Cerebellar nuclear complex (tissue), 1 donor: Measurements from ENCODE around the gene OSBPL5.

Experiments
- DNase-seq, 2 experiments: peaks; one replicate each; lab custom pipeline; 2025; lab: John Stamatoyannopoulos, UW

Gene OSBPL5

DNA sequence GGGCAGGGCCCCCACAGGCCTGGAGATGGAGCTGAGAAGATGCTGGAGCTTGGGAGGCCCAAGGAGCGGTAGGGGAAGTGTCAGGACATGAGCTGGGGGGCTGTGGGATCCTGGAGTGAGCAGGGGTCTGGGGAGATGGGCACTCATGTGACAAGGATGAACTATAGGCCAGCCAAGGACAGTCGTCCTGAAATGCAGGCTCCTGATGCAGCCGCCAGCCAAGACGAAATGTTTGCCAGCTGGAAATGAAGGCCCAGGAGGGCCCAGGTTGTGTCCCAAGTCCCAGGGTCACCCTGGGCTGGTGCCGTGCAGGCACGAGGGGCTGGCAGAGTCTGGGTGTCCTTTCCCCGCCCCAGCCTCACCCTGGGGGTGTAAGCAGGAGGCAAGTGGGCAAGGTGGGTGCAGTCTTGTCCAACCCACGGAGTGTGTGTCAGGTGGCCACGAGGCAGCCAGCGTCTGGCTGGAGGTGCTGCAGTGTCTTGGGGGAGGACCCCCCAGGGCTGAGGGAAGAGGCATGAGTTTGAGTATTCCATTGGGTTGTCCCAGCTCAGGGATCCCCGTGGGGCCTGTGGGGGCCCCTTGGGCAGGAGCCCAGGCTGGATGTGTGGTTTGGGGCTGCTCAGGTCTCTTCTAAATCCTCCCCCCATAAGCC lies 32.1 kb upstream of the OSBPL5 start:
- DNase-seq: no peak

DNA sequence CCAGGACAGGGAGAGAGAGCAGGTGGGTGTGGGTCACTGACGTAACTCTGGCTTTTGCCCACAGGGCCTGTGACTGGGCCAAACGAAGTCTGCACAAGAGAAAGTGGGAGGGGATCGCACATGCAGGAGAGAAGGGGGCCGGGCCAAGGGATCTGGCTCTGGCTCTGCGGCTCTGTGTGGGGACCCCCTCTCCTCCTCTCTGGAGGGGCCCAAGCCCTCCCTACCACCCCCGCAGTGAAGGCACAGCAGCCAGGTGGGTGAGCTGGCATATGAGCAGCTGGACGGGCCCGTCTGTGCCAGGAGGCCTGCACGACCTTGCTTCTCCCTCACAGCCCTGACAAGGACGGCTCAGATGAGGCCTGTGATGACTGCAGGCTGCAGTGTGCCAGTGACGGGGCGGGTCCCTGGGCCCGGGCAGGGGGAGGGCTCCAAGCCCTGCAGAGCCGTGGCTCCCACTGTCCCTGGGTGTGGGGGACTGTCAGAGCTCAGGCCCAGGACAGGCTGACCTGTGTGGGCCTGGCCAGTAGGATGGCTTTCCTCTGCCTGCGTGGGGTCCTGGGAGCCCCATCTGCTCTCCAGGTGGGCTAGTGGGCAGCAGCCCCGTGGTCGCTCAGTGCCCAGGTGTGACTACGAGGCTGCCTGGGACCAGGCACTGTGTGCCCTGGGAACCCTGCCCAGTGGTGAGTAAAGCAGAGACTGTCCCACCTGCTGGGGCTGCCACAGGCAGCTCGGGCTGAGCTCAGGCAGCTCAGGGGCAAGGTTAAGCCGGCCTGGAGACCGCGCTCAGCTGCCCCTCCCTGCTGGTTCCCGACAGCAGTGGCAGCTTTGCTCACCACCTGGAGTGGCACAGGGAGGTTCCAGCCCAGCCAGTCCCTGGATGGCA lies 31.3 kb upstream of the OSBPL5 start:
- DNase-seq: no peak

DNA sequence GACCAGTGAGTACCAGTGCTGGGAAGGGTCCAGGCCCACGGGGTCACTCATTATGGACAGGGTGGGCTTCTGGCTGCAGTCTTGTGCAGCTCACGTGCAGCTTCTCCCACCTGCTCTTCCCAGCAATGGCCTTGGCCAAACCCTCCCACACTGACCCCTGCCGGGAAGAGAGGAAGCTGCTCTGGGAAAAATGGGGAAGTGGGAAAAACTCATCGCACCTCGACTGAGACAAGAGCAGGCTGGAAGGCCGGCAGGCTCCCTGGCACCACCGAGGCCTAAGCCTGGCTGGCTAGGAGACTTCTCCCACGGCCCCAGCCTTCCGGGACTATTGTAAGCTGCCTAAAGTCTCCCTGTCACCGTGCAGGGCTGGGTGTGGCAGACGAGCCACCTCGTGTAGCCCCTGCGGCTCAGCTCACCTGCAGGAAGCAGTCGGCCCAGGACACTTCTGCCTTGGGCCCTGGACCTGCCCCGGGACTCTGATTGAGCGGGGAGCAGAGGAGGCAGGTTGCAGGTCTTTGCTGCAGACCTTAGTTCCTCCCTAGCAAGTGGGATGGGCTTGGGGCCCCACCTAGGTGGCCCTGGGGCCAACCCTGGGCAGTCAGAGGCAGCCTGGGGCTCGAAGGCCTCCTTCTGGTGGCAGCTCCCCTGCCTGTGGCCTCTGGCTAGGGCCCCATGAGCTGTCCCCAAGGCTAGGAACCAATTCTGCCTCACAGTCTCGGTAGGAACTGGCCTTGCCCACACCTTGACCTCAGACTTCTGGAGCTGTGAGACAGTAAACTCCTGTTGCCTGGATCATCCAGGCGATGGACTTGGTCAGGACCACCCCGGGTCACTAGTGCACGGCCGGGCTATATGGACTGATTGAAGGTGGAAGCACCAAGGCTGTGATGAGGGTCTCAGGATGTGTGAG lies 30.4 kb upstream of the OSBPL5 start:
- DNase-seq: no peak

DNA sequence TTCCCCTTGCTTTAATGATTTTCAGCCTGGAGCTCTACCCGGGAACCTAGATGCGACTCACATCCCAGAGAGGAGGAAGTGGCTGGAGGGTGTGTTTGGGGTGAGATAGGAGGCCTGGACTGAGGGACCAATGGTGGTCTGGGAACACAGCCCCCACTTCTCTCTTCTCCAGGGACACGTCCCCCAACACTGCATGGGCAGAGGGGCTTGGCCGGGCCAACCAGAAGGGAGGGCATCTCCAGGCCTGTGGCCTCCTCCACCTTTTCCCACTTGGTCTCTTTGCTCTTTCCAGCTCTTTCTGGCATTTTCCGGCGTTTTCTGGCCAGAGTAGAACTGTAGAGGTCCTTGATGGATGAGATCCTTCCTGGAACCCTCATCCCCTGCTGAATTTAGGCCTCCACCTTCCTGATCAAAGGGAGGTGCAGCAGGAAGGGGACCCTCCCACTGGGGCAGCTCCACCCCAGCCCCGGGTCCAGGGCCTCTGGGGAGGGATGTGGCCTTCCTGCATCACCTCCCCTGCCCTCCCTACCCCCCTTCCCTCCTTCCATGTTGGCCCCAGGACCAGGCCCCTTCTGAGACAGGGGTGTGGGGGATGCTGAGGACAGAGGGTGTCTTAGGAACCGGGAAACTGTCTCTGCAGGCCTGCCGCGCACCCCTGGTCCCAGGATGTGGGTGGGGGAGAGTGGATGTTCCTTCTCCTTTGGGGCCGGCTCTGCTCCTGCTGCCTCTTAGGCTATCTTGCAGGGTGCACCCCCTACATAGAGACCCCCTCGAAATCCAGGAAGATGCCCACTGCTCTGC lies 29.1 kb upstream of the OSBPL5 start:
- DNase-seq: no peak

DNA sequence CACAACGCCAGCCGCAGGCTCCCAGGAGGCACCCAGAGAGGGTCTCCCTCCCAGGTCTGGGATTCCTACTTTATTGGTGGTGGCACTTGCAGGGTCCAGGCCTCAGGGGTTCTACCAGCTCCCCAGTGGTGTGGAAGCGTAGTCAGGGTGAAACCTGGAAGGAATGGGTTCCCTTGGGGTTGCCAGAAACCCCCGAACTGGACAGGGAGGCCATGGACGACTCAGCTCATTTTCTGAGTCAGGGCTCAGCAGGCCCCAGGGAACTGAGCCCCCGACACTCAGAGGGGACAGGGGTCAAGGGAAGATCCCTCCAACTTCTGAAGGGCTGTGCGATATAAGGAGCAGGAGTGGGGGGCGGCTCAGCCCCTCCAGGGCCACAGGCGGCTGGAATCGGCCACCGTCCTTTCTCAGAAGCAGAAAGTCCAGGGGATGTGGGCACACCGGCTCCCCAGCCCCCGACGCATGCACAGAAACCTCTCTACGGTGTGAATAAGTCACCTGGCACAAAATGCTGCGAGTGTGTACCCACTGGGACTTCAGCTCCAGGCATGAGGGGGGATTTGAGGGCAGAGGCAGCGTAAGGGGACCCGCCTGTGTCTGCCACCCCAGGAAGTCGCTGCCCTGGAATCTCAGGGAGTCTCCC lies 28.4 kb upstream of the OSBPL5 start:
- no peak for DNase-seq

DNA sequence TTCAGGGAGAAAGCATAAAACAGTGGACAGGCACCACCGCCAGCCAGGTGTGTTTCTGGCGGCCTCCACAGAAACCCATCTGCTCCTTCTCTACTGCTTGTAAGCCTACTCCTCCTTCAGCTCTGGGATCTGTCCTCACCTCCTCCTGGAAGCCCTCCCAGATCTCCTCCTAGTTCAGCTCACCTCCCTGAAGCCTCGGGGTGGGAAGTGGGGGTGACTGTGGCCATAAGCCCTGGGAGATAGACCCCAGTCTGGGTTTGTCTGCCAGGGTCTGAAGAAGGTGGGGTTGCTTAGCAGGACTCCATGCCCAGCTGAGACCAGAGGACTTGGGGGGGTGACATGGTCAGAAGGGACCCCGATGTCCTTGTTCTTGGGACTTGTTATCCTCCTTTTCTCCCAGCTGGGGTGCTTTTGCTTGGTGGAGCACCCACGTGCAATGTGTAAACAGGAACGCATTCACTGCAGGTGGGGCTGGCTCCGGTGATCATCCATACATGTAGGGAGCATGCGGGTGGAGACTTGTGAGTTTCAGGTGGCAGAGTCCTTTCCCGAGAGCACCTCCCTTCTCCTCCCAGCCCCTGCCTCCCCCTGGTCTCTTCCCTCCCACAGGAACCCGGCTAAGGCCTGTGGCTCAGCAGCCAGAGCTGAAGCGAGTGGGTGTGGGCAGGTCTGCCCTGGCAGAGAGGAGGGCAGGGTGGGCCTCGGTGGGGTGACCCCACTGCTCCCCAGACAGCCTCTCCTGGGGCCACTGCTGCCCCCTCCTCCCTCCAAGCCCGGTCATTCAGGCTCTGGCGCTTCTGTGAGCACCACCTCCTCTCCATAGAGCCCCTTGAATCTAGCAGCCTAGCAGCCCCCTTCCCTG lies 27.6 kb upstream of the OSBPL5 start:
- no peak for DNase-seq

DNA sequence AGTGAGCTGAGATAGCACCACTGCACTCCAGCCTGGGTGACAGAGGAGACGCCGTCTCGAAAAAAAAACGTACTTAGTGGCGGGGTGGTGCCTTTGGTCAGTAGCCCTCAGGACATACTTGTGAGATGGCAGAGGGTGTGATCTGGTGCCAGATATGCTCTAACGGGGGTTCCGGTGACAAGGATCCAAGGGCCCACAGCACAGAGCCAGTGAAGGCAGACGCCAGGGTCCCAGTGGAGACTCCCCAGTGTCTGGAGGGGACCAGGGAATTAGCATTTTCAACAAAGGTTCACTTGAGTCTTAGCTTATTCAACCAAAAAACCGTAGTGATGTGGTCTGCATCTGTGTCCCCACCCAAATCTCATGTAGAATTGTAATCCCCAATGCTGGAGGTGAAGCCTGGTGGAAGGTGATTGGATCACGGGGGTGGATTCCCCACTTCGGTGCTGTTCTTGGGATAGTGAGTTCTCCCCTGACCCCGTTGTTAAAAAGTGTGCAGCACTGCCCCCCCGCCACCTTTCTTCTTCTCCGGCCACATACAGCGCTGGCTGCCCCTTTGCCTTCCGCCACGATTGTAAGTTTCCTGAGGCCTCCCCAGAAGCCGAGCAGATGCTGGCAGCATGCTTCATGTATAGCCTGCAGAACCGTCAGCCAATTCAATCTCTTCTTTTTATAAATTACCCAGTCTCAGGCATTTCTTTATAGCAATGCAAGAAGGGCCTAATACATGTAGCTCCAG lies 26.6 kb upstream of the OSBPL5 start:
- DNase-seq: no peak

DNA sequence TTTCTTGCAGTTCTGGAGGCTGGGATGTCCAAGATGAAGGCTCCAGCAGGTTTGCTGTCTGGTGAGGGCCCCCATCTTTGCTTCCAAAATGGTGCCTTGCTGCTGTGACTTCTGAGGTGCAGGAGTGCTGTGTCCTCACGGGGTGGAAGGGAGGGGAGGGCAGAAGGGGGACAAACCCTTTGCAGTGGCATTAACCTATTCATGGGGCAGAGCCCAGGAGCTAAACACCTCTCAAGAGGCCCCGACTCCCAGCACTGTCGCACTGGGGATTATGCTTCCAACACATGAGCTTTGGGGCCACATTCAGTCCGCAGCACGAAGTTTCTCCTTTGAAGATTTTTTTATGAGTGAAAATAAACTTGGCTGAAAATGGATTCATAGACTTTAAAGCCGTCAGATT lies 25.5 kb upstream of the OSBPL5 start:
- no peak for DNase-seq

DNA sequence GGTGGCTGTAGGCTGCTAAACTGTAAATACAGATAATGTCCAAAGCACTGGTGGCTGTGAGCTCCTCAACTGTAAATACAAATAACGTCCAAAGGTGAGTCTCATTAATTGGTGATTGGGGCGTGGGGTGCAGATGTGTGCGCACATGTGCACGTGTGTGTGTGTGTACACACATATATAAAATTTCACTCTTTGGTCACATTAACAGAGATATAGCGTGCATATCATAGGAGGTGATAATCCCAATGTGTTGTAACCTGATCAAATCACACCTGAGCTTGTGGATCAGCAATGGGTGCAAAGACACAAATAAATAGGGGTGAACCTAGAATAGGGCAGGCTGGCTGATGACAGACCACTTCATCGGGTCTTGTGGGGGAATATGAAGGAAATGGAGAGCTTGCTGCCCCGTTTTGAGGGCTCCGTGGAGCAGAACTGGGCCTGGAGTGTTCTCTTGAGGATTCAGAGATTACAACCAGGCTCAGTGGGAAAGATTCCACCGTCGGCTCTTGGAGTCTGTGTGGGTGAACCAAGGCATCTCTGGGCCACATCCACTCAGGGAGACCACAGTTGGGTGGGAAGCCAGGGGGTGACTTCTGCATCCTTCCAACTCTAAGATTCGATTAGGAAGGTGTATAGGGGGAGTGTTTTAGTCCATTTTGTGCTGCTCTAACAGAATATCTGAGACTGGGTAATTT lies 24.9 kb upstream of the OSBPL5 start:
- no peak for DNase-seq

DNA sequence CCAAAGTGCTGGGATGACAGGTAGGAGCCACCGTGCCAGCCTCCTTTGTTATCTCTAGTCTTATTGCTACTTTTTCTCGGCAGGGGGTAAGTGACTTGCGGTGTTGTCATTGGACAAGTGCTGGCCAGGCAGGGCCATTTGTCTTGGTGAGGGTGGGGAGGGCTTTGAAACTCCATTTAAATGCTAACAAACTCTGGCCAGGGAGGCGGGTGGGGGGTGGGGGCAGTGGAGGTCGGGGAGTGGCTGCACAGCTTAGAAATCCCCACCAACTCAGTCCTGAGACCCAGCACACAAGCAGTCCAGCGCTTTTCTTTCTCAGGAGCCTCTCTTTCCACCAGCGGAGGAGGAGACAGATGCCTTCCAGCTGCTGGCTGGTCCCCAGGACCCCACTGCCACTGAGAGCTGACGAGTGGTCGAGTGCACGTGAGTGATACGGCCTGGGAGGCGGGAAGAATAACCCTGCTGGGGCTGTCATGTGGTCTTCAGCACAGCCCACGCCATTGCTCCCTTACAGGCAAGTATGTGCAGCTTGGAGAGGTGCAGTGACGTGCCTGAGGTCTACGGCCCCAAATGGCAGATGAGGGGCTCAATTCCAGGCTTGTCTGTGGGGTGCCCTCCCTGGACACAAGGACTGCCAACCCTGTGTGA lies 24.2 kb upstream of the OSBPL5 start:
- no peak for DNase-seq

DNA sequence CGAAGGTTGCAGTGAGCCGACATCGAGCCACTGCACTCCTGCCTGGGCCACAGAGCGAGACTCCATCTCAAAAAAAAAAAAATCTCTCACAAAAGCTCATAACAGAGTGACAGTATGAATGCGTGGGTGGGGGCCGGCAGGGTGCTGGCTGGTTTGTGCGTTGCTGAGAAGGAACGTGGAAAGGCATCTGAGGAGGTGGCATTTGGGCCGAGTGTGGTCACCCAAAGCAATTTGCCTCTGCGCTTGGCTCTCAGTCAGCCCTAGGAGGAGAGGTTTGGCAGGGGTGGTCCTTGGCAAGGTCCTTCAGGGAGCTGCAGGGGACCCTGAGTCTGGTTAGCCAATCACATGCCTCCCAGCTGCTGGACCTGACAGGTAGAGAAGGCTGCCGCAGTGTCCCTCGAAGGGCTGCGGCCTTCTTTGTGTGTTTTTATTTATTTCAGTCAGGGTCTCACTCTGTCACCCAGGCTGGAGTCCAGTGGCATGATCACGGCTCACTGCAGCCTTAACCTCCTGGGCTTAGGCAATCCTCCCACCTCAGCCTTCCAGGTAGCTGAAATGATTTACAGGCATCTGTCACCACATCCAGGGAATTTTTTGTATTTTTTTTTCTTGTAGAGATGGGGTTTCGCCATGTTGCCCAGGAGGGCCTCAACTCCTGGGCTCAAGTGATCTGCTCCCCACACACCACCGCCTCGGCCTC lies 23.5 kb upstream of the OSBPL5 start:
- DNase-seq: no peak

DNA sequence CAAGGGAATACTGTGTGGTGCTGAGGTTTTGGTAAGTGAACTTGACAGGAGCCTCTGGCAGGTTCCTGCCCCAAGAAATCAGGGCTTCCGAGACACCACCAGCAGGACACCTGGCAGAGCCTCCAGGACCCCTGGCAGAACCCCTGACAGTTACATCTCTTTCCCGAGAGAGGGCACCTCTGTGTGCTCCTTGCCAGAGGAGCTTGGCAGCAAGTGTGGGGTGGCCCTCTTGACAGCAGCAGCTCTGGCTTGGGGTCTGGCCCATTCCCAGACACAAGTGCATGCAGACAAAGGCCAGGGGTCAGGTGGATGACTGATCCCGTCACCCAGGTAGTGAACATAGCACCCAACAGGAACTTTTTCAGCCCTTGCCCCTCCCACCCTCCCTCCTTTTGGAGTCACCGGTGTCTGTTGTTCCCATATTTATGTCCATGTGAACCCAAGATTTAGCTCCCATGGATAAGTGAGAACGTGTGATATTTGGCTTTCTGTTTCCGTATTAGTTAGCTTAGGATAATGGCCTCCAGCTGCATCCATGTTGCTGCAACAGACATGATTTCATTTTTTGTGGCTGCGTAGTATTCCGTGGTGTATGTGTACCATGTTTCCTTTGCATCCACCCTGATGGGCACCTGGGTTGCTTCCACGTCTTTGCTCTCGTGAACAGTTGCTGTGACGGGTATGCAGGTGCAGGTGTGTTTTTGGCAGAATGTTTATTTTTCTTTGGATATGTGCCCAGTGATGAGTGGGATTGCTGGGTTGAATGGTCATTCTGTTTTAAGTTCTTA lies 21.2 kb upstream of the OSBPL5 start:
- DNase-seq: no peak

DNA sequence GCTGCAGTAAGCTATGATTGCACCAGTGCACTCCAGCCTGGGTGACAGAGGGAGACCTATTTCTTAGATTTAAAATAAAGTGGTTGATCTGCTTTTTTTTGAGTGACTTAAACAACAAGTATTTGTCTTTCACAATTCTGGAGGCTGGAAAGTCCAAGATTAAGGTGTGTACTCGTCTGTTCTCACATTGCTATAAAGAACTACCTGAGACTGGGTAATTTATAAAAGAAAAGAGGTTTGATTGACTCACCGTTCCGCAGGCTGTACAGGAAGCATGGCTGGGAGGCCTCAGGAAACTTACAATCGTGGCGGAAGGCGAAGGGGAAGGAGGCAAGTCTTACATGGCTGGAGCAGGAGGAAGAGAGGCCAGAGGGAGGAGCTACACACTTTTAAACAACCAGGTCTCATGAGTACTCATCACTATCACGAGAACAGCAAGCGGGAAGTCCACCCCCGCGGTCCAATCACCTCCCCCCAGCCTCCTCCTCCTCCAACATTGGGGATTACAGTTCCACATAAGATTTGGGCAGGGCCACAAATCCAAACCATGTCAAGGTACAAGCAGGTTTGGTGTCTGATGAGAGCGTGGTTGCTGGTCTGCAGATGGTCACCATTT lies 19.7 kb upstream of the OSBPL5 start:
- no peak for DNase-seq

DNA sequence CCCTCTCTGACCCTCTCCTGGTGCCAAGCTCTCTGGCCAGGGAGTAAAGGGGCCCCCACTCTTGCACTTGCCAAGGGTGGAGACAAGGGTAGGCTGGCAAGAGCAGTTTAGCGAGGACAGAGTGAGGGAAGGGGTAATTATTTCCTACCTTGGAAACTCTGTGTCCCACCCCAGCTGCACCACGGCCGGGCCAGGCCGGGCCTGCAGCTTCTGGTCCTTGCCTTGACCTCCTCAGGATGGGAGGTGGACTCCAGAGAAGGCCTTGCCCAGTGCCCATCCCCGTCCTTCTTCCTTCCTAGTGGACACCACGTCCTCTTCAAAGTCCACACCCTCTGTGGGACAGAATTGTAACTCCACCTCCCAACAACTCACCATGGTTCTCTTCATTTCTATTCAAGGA lies 18.4 kb upstream of the OSBPL5 start:
- DNase-seq: no peak

DNA sequence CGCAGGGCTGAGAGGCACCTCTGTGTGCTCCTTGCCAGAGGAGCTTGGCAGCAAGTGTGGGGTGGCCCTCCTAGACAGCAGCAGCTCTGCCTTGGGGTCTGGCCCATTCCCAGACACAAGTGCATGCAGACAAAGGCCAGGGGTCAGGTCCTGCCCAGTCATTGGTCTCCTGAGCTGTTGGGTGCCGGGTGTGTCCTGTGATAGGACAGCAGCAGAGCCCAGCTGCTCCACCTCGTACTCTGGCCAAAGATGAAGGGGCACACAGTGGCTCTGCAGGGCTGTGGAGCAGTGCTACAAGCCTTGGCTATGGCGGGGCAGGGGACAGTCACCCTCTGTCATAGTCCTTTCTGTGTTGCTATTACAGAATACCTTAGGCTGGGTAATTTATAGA lies 17.3 kb upstream of the OSBPL5 start:
- DNase-seq: no peak

DNA sequence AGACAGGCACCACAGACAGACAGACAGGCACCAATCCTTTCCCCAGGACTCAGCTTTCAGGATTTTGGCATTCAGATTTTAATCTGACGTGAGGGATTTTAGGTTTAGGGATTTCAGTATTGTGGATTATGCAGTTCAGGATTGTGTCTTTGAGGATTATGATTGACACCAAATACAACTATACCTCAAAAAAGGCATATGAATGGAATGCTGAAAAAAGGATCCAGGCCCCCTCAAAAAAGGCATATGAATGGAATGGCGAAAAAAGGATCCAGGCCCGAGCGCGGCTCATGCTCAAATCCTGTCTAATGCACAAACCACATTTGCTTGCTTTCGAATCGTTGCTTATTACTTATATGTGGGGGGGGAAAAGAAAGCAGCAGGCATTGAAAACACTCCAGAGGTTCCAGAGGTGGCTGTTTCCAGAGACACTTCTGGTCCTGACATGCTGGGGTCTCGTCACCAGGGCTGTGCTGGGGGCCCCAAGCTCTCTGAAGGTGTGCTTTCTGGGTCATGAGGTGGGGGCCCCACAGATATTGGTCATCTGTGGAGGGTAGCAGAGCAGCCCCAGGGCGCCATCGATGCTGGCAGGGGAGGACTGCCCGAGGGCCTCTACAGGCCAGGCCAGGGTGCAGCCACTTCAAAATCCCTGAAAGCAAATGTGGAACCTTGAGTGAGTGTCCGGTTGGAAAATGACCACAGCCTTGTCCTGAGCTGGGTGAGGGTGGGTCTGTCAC lies 16.8 kb upstream of the OSBPL5 start:
- no peak for DNase-seq
